HG03432 (cell line): ENCODE data around the gene IGFBP7.
"Not testable (repeated sequence)": the region's sequence is repeated elsewhere in the genome, so short reads cannot be mapped to it uniquely, and the experiment has no call there.

ENCODE experiments used
- ATAC-seq: cut with Tn5 transposase; IDR thresholded peaks from one replicate; pipeline ENCODE4 v1.9.1; 2021; ENCODE audit warnings: mild to moderate bottlenecking, moderate library complexity; ENCODE audit not compliant: unreplicated experiment

IGFBP7 gene

GRCh38 chr4:57075367-57075766, 34.8 kb downstream of the IGFBP7 start:
- ATAC-seq: no peak

GRCh38 chr4:57074744-57075143, 35.4 kb downstream of the IGFBP7 start:
- no peak for ATAC-seq

GRCh38 chr4:57073559-57073958, 36.6 kb downstream of the IGFBP7 start:
- no peak for ATAC-seq

- ATAC-seq: no peak
These were observed 38.9 kb downstream of the IGFBP7 start for GRCh38 chr4:57071326-57071725.

GRCh38 chr4:57070461-57070860, 39.7 kb downstream of the IGFBP7 start:
- ATAC-seq: no peak

- ATAC-seq: no peak
These were observed 41.8 kb downstream of the IGFBP7 start for GRCh38 chr4:57068237-57068981.

GRCh38 chr4:57065730-57066482, 44.3 kb downstream of the IGFBP7 start:
- ATAC-seq: no peak

- no peak for ATAC-seq
These were observed 45.1 kb downstream of the IGFBP7 start for GRCh38 chr4:57064811-57065711.

- no peak for ATAC-seq
These were observed 46.1 kb downstream of the IGFBP7 start for GRCh38 chr4:57064120-57064519.

- no peak for ATAC-seq
These were observed 46.7 kb downstream of the IGFBP7 start for GRCh38 chr4:57063518-57063917.

- ATAC-seq: no peak
These were observed 48.8 kb downstream of the IGFBP7 start for GRCh38 chr4:57061395-57061794.

GRCh38 chr4:57060717-57061067, 49.5 kb downstream of the IGFBP7 start:
- not testable (repeated sequence) for ATAC-seq

GRCh38 chr4:57059890-57060716, 50.1 kb downstream of the IGFBP7 start:
- no peak for ATAC-seq

GRCh38 chr4:57055886-57056285, 54.3 kb downstream of the IGFBP7 start:
- no peak for ATAC-seq

- ATAC-seq: no peak
These were observed 56.7 kb downstream of the IGFBP7 start for GRCh38 chr4:57053508-57053907.

GRCh38 chr4:57051524-57051923, 58.7 kb downstream of the IGFBP7 start:
- no peak for ATAC-seq

GRCh38 chr4:57051095-57051494, 59.1 kb downstream of the IGFBP7 start:
- no peak for ATAC-seq

- ATAC-seq: no peak
These were observed 61.4 kb downstream of the IGFBP7 start for GRCh38 chr4:57048590-57049304.

- ATAC-seq: not testable (repeated sequence)
These were observed 63.1 kb downstream of the IGFBP7 start for GRCh38 chr4:57047046-57047445.

GRCh38 chr4:57044996-57045395, 65.2 kb downstream of the IGFBP7 start:
- no peak for ATAC-seq
